Cardiac atrium fibroblast (primary cell): ENCODE data around the gene OR10S1. TPM values are rescaled to one million over a fixed set of nuclear protein-coding genes. Genes with fewer than 3 reads are reported as not detected.

Experiments used
- total RNA-seq: library from RNA; depleted of rRNA; stranded (reverse); fragments of >200 nt; gene quantifications from 2 replicates; pipeline ENCODE4 v1.2.3, GENCODE V29; 2015

Gene OR10S1
- not detected in 2 replicates for total RNA-seq

DNA sequence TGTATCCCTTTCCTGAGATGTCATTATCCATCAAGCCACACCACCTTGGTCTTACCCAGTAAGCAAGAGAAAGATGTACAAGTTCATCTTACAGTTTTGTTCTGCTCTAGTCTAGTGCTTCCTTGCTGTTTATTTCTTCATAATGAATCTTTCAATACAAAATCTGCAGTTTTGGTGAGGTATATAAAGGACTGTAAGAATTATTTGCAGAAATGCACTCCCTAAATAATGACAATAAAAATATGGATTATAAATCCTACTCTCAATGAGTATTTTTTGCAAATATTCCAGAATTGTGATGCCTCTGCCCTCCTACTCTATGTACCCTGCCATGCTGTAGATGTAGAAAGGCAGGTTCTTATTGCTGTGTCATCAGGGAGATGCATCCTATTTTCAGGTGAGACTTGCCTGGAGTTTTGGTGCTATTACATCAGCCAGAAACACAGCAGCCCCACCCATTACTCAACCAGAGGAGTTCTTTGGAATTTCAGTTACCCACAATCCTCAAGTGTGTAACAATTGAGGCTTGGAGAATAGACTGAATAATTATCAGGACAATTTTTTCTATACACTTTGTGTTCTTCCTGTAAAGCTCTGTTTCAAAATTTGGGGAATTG is at the start of gene OR10S1:
Gene OR10S1, minus strand, starts transcription at position 51 of the 617 bp plus-strand sequence. CDS start 117 bp downstream, outside the sequence.

GRCh38 chr11:124026498-124026897 is 48.9 kb upstream of the OR10S1 start, which contains the start of gene OR10G8:
TSS of gene OR10G8 (plus strand) at chr11:124026798. CDS start at chr11:124029623, 2,825 bp downstream.

GRCh38 chr11:124012697-124013096 is 35.1 kb upstream of the OR10S1 start, which contains the start of gene OR10G4:
TSS of gene OR10G4 (plus strand) at chr11:124012997. CDS start at chr11:124015575, 2,578 bp downstream.

GRCh38 chr11:123995119-123995518 is 17.5 kb upstream of the OR10S1 start, which contains the start of gene OR10G6:
TSS of gene OR10G6 (minus strand) at chr11:123995161. CDS start at chr11:123995161, 0 bp downstream.

DNA sequence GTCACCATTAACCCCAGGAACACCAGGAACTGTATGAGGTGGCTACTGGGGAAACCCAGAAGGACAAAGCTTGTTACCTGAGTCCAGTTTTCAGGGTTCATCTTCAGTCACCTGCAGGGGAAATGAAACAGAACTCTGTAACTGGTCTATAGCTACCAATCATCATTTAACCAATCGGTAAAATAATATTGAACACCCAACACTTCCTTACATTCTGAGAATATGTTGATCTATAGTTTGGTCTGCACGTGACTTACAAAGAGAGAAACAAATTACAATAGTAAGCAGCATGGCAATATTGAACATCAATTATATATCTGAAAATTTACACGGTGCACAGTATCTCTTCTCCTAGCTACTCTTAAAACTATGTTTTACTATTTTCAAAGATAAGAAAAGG is 33.8 kb downstream of the OR10S1 start, which contains the start of gene OR6T1:
Gene OR6T1, minus strand, starts transcription at position 101 of the 400 bp plus-strand sequence. Its CDS starts 0 bp downstream, at position 101.

DNA sequence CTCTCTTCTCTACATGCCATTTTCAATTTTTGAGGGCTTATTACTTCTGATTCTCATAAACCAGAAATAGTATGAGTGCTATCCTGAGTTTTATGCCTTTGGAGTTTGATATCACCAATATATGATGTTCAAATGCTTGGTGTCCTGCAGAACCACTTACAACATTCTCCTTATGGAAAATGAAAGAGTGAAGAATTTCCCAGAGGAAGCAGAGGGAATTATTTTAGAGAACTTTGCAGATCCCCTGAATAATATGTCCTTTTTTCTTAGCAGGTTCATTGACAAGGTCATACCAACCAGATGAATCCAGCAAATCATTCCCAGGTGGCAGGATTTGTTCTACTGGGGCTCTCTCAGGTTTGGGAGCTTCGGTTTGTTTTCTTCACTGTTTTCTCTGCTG is 38.3 kb downstream of the OR10S1 start, which contains the start of gene OR4D5:
Gene OR4D5, plus strand, starts transcription at position 301 of the 400 bp plus-strand sequence. Its CDS starts 0 bp downstream, at position 301.

Other genes starting within 250 kb of the OR10S1 start
- gene ZNF202, start 236.1 kb downstream of the OR10S1 start, total RNA-seq, result 2.7 and 5.3 TPM in 2 replicates
- gene OR6X1, start 223.3 kb downstream of the OR10S1 start, total RNA-seq, result not detected in 2 replicates
- gene OR6M1, start 171.4 kb downstream of the OR10S1 start, total RNA-seq, result 0.32 TPM in 1 of 2 replicates, not detected in the other
- not detected in 2 replicates for gene TMEM225, start 92.1 kb downstream of the OR10S1 start, total RNA-seq
- not detected in 2 replicates for gene OR8D4, start 75.6 kb downstream of the OR10S1 start, total RNA-seq
- gene OR4D5, start 38.2 kb downstream of the OR10S1 start, total RNA-seq, result not detected in 2 replicates
- gene OR6T1, start 33.9 kb downstream of the OR10S1 start, total RNA-seq, result not detected in 2 replicates
- gene OR10G6, start 17.4 kb upstream of the OR10S1 start, total RNA-seq, result not detected in 2 replicates
- not detected in 2 replicates for gene OR10G4, start 35.2 kb upstream of the OR10S1 start, total RNA-seq
- not detected in 2 replicates for gene OR10G9, start 45.2 kb upstream of the OR10S1 start, total RNA-seq
- gene OR10G8, start 49.0 kb upstream of the OR10S1 start, total RNA-seq, result not detected in 2 replicates
- gene OR10G7, start 63.5 kb upstream of the OR10S1 start, total RNA-seq, result not detected in 2 replicates
- 10.2 and 13.9 TPM in 2 replicates for gene VWA5A, start 137.7 kb upstream of the OR10S1 start, total RNA-seq
- not detected in 2 replicates for gene OR10D3, start 205.6 kb upstream of the OR10S1 start, total RNA-seq